Measurements from ENCODE around the gene DPH3.
"Not testable (repeated sequence)": the region's sequence is repeated elsewhere in the genome, so short reads cannot be mapped to it uniquely, and the experiment has no call there.

The DPH3 gene

GRCh38 chr3:16264708-16265454 is at the start of gene DPH3, which contains the start of gene OXNAD1:
DPH3 (minus strand) TSS chr3:16264943; CDS start chr3:16264876, 67 bp downstream.
OXNAD1 (plus strand) TSS chr3:16265212; CDS start chr3:16270953, 5,741 bp downstream.
- DNase-seq, result peak; percentile 99

DNA sequence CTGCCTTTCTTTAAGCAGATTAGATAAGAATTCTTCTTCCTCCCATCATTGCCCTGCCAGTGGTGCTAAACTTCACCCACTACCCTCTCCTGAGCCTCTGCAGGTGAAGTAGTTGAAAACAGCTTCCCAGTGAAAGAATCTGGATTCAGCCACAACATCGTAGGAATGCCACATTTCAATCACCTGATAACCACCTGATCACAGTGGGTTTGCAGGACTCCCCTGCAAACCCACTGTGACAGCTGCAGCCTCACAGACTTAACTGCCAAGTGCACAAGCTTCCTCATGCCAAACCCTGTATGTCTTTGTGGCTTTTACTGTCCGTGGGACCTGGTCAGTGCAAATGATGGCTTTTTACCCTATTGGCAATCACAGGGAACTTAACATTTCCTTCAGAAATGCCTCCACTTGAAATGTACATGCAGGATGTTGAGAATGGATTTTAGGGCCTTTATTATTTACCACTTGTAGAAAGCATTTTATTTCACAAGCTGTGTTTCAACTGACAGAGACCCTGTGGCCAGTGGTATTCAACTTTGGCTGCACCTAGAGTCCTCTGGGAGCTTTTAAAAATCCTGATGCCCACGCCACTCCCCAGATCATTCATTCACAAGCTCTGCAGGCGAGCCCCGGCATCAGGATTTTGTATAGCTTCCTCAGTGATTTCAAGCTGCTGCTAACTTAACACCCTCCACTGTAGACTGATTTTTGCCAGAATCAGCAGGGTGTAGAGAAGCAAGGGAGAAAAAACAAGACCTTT is 49.3 kb upstream of the DPH3 start:
- no peak for DNase-seq

GRCh38 chr3:16311960-16312451 is 47.3 kb upstream of the DPH3 start:
- no peak for DNase-seq

- not testable (repeated sequence) for DNase-seq
Observed at GRCh38 chr3:16310486-16310885, 45.7 kb upstream of the DPH3 start.

- DNase-seq, result no peak
Observed at GRCh38 chr3:16309558-16309957, 44.8 kb upstream of the DPH3 start.

DNA sequence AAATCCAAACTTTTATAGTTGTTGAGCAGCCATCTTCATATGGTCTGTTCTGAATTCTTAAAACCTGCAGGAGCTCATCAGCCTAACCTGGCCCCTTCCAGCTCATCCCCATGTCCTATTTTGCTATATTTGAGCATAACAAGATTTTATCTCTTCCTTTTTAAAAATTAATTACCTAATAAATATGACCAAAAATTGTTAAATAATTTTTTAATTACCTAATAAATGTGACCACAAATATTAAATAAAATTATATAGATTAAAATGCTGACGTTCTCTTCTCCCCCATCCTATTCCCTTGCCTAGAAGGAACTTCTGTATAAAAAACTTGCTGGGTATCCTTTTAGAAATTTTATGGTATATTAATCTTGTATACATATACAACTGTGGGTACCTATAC is 44.0 kb upstream of the DPH3 start:
- DNase-seq, result no peak

DNA sequence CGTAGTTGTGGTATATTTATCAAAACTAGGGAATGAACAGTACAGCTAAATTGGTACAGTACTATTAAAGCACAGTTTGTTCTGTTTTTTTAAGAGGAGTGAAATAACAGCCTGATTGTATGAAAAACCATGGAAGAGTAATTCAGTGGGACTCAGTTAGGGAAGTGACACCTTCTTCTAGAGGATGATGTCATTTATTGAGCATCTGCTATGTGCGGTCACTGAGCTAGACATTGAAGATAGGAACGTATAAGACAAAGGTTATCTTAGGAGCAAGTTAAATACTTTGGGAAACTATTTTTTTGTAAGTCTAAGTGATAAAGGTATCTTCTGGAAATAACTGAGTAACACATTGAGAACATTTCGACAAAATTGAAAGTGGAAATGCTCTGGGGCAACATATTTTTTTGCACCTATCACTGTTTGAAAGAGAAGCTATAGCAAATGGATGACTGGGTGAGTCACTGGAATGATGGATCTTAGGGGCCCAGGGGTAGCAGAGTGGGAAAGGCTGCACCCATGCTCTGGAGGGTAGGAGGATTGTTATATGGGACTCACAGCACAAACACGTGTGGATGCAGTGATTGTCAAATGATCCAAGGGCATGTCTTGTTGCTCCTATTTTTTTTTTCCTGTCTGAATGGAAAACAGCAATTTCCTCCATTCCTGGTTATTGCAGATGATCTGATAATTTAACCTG is 43.2 kb upstream of the DPH3 start:
- no peak for DNase-seq

GRCh38 chr3:16305111-16305541 is 40.4 kb upstream of the DPH3 start:
- DNase-seq, result no peak

GRCh38 chr3:16304061-16305010 is 39.6 kb upstream of the DPH3 start:
- DNase-seq, result no peak

- no peak for DNase-seq
Observed at GRCh38 chr3:16303037-16303575, 38.4 kb upstream of the DPH3 start.

DNA sequence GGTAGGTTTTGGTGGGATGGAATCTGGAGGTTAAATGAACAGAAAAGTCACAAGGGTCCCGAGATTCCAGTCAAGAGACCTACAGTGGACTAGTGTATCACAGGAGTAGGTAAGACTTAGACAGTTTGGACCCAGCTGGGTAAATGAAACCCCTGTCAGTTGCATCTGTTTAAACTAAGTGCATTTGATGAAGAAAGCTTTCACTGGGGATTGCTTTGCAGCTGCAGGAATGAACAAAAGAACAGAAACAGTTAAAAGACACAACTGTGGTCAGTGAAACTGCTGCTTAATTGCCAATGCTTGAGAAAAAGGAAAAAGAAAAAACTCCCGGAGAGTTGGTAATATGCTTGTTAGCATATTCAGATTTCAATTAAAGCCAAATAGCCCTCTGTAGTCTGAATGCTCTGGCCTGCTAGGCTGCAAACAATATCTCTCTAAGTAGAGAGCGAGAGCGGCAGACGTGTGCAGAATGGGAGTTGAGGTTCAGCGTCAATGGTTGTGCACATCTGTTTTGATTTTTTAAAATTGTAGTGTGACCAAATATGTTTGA is 37.4 kb upstream of the DPH3 start:
- no peak for DNase-seq

DNA sequence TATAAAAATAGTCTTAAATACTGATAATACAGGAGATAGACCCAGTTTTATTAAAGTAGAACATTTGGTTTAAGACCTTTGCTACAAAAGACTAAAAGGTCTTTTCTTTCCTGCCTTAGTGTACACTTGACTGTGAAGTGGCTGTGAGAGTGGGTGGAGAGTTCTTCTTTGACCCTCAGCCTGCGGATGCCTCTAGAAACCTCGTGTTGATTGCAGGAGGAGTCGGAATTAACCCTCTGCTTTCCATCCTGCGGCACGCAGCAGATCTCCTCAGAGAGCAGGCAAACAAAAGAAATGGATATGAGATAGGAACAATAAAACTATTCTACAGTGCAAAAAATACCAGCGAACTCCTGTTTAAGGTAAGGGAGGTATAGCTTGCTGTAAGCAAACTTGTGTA is 36.8 kb upstream of the DPH3 start:
- no peak for DNase-seq

- DNase-seq, result no peak
Observed at GRCh38 chr3:16300881-16301359, 36.2 kb upstream of the DPH3 start.

DNA sequence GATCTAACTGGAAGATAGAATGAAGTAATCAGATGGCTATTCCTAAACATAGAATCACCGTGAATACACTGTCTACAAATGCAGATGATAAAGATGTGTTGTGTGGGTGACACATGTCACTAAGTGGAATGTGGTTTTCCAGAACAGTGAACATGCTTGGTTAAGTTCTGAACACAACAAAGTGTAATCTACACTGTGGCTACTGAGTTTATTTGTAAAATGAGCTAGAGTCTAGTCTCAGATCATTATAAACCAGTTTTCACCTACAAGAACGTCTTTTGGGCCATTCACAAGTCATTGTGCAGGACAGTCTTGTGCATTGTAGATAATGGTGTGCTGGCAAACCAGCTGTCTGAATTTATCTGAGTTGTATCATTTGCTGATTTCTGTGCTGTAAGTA is 35.6 kb upstream of the DPH3 start:
- DNase-seq, result no peak

DNA sequence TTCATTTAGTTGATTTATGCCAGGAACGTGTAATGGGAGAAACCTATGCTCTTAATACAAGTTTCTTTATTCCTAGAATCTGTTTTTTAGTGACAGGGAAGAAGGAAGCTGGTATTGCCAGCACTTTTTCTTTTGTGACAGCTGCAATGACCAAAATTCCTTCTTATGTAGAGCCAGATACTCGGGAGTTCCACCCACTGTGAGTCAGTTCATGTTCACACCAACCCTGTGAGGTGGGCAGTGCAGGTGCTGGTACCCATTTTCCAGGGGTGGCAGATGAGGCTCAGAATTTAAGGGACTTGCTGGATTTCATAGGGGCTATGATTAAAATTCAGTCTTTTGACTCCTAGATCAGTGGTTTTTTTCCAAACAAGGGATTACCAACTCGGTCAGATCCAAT is 35.0 kb upstream of the DPH3 start:
- DNase-seq, result no peak

- no peak for DNase-seq
Observed at GRCh38 chr3:16298891-16299290, 34.1 kb upstream of the DPH3 start.

GRCh38 chr3:16297997-16298885 is 33.5 kb upstream of the DPH3 start:
- DNase-seq, result no peak

- DNase-seq, result no peak
Observed at GRCh38 chr3:16295298-16295890, 30.7 kb upstream of the DPH3 start.

DNA sequence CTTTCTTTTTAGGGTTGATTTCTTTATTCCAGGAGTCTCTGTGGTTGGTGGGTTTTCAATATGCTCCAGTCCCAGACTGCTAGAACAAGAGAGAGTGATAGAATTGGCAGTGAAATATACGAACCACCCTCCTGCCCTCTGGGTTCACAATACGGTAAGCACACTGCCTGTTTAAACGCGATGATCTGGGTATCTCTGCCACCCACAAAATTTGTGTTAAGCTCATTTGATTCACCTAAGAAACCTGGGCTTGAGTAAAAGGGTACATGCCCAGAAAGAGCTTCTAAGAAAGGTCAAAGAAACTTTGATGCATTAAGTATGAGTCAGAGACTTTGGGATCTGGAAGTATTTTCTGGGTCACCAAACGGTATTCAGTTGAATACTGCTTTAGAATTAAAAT is 30.1 kb upstream of the DPH3 start:
- DNase-seq, result no peak

- DNase-seq, result no peak
Observed at GRCh38 chr3:16290827-16291196, 26.1 kb upstream of the DPH3 start.
